Inflammatory macrophage treated with lipopolysaccharide for 4 hours (primary cell): ENCODE data around the gene VARS2.

Experiments
- DNase-seq: peaks from one replicate; pipeline ENCODE4 v3.0.0-alpha.2; 2020

Gene VARS2

GRCh38 chr6:30884521-30885480 is 29.2 kb upstream of the VARS2 start:
- peak; percentile 14 for DNase-seq

GRCh38 chr6:30885481-30885998 is 28.5 kb upstream of the VARS2 start:
- DNase-seq = no peak

GRCh38 chr6:30885999-30886896 is 27.8 kb upstream of the VARS2 start:
- no peak for DNase-seq

- DNase-seq = no peak
Measured at GRCh38 chr6:30886897-30887255, 27.2 kb upstream of the VARS2 start.

GRCh38 chr6:30887901-30888815 is 25.9 kb upstream of the VARS2 start:
- no peak for DNase-seq

GRCh38 chr6:30888816-30889495 is 25.1 kb upstream of the VARS2 start:
- no peak for DNase-seq

- DNase-seq = no peak
Measured at GRCh38 chr6:30889496-30889885, 24.5 kb upstream of the VARS2 start.

- DNase-seq = no peak
Measured at GRCh38 chr6:30889921-30890645, 24.0 kb upstream of the VARS2 start.

- DNase-seq = no peak
Measured at GRCh38 chr6:30890646-30891449, 23.2 kb upstream of the VARS2 start.

- DNase-seq = no peak
Measured at GRCh38 chr6:30891450-30891723, 22.7 kb upstream of the VARS2 start.

GRCh38 chr6:30891816-30892538 is 22.1 kb upstream of the VARS2 start:
- no peak for DNase-seq

- no peak for DNase-seq
Measured at GRCh38 chr6:30893001-30893591, 20.9 kb upstream of the VARS2 start.

- no peak for DNase-seq
Measured at GRCh38 chr6:30893666-30894065, 20.4 kb upstream of the VARS2 start.

GRCh38 chr6:30894381-30894780 is 19.7 kb upstream of the VARS2 start:
- DNase-seq = no peak

- no peak for DNase-seq
Measured at GRCh38 chr6:30894935-30895334, 19.1 kb upstream of the VARS2 start.

GRCh38 chr6:30895343-30895742 is 18.7 kb upstream of the VARS2 start:
- DNase-seq = no peak

GRCh38 chr6:30896541-30896940 is 17.5 kb upstream of the VARS2 start:
- DNase-seq = no peak

- no peak for DNase-seq
Measured at GRCh38 chr6:30897882-30898281, 16.2 kb upstream of the VARS2 start.

GRCh38 chr6:30898750-30899360 is 15.2 kb upstream of the VARS2 start:
- DNase-seq = no peak
